Activated CD8-positive, alpha-beta memory T cell treated with anti-CD3 and anti-CD28 coated beads, Interleukin-2, amount 10 ng/mL, durations not matched to agents 7 days and 5 days (primary cell): Measurements from ENCODE around the gene GATAD1. TPM values are rescaled to one million over a fixed set of nuclear protein-coding genes. Genes with fewer than 3 reads are reported as not detected.
"Not testable (repeated sequence)": the region's sequence is repeated elsewhere in the genome, so short reads cannot be mapped to it uniquely, and the experiment has no call there.

Experiments used
- ATAC-seq: fragments of 150-1000 bp; cut with Tn5 transposase; one replicate; pipeline ENCODE4 v1.10.0; 2021; ENCODE audit warnings: moderate library complexity
- CTCF ChIA-PET: fragments of 350-600 bp; sonication (Branson Sonifier 250); formaldehyde crosslinking; loops from one replicate; lab custom pipeline; 2021; ENCODE audit warnings: antibody characterized with exemption; lab: Charles Lee
- DNase-seq: peaks from one replicate; pipeline ENCODE4 v3.0.0-alpha.2; 2020
- H3K27ac Mint-ChIP-seq: one replicate; pipeline ENCODE4 v1.8.0; 2021; ENCODE audit warnings: mild to moderate bottlenecking, mixed read lengths
- H3K27me3 Mint-ChIP-seq: one replicate; pipeline ENCODE4 v1.8.0; 2021; ENCODE audit warnings: mixed read lengths
- H3K36me3 Mint-ChIP-seq: one replicate; pipeline ENCODE4 v1.8.0; 2021; ENCODE audit warnings: mild to moderate bottlenecking, mixed read lengths
- H3K4me1 Mint-ChIP-seq: one replicate; pipeline ENCODE4 v1.8.0; 2021; ENCODE audit warnings: mixed read lengths
- H3K4me3 Mint-ChIP-seq: one replicate; pipeline ENCODE4 v1.8.0; 2021; ENCODE audit warnings: mild to moderate bottlenecking, moderate library complexity, mixed read lengths
- H3K9me3 Mint-ChIP-seq: one replicate; pipeline ENCODE4 v1.8.0; 2022; ENCODE audit warnings: low read depth, mixed read lengths
- total RNA-seq, 2 experiments: library from RNA; stranded (reverse); gene quantifications; one replicate each; pipeline ENCODE4 v1.2.3, GENCODE V29; 2021

Gene GATAD1
- total RNA-seq, 2 experiments from 2014 or later: 18.3 to 21.0 TPM

- Mint-ChIP-seq H3K4me3 (no peak overlapping the region), H3K4me1 (peaks cover 32% of the 10 kb centered on the region), H3K36me3 (no peaks in the 10 kb centered on the region), H3K9me3 (no peaks in the 10 kb centered on the region), H3K27ac (no peak overlapping the region), H3K27me3 (peaks cover 9% of the 10 kb centered on the region)
- CTCF ChIA-PET: interaction anchor here (2.6 to 11.9 kb wide), 2 partner anchors 9 to 25 kb away, joined by 13 to 109 read pairs; partner anchors contain the start of gene GATAD1
- DNase-seq (no peak), ATAC-seq (no peak)
Observed at GRCh38 chr7:92421676-92422435, 25.4 kb upstream of the GATAD1 start.

- ATAC-seq (no peak), DNase-seq (no peak)
- Mint-ChIP-seq H3K27me3 (peaks cover 12% of the 10 kb centered on the region), H3K9me3 (no peaks in the 10 kb centered on the region), H3K4me1 (peaks cover 32% of the 10 kb centered on the region), H3K4me3 (no peak overlapping the region), H3K27ac (no peak overlapping the region), H3K36me3 (no peaks in the 10 kb centered on the region)
- CTCF ChIA-PET: interaction anchor here (1.7 to 11.9 kb wide), 3 partner anchors 10 to 24 kb away, joined by 4 to 109 read pairs (median 13); partner anchors contain the start of gene GATAD1
Observed at GRCh38 chr7:92422926-92423325, 24.4 kb upstream of the GATAD1 start.

- Mint-ChIP-seq H3K4me3 (peak overlapping the region; percentile 38), H3K4me1 (peaks cover 34% of the 10 kb centered on the region), H3K9me3 (no peaks in the 10 kb centered on the region), H3K27me3 (peaks cover 12% of the 10 kb centered on the region), H3K27ac (no peak overlapping the region), H3K36me3 (no peaks in the 10 kb centered on the region)
- CTCF ChIA-PET: interaction anchor here (0.8 to 11.9 kb wide), 16 partner anchors 8 to 543 kb away, joined by 3 to 109 read pairs (median 4); partner anchors contain the start of genes ANKIB1, GATAD1, LRRD1 and MTERF1
- ATAC-seq (no peak), DNase-seq (no peak)
Observed at GRCh38 chr7:92423710-92424131, 23.6 kb upstream of the GATAD1 start.

- no peaks in the 10 kb centered on the region for H3K9me3 Mint-ChIP-seq
- H3K36me3 Mint-ChIP-seq: no peaks in the 10 kb centered on the region
- CTCF ChIA-PET: interaction anchor here (0.7 to 11.9 kb wide), 4 partner anchors 9 to 469 kb away, joined by 3 to 109 read pairs (median 4); partner anchors contain the start of gene GATAD1
- DNase-seq (no peak), ATAC-seq (no peak)
- peaks cover 12% of the 10 kb centered on the region for H3K27me3 Mint-ChIP-seq
- H3K4me1 Mint-ChIP-seq: peaks cover 40% of the 10 kb centered on the region
- no peak overlapping the region for H3K27ac Mint-ChIP-seq
- H3K4me3 Mint-ChIP-seq: peak overlapping the region; percentile 74
Observed at GRCh38 chr7:92425311-92425947, 21.9 kb upstream of the GATAD1 start.

GRCh38 chr7:92427193-92427592, 20.1 kb upstream of the GATAD1 start:
- Mint-ChIP-seq H3K27ac (no peak overlapping the region), H3K9me3 (no peaks in the 10 kb centered on the region), H3K4me1 (peaks cover 30% of the 10 kb centered on the region), H3K27me3 (peaks cover 12% of the 10 kb centered on the region), H3K4me3 (no peak overlapping the region), H3K36me3 (no peaks in the 10 kb centered on the region)
- DNase-seq (no peak), ATAC-seq (no peak)
- CTCF ChIA-PET: interaction anchor here (0.8 to 11.9 kb wide), 2 partner anchors 20 to 596 kb away, joined by 3 to 109 read pairs; partner anchors contain the start of gene GATAD1

- CTCF ChIA-PET: no interaction called here
- Mint-ChIP-seq H3K9me3 (no peaks in the 10 kb centered on the region), H3K36me3 (no peaks in the 10 kb centered on the region), H3K27me3 (no peaks in the 10 kb centered on the region), H3K4me3 (no peak overlapping the region), H3K4me1 (peaks cover 8% of the 10 kb centered on the region), H3K27ac (no peak overlapping the region)
- ATAC-seq: no peak
- DNase-seq: no peak
Observed at GRCh38 chr7:92432299-92432946, 14.9 kb upstream of the GATAD1 start.

- CTCF ChIA-PET: no interaction called here
- Mint-ChIP-seq H3K27me3 (peaks cover 2% of the 10 kb centered on the region), H3K4me1 (peaks cover 8% of the 10 kb centered on the region), H3K4me3 (no peak overlapping the region), H3K9me3 (no peaks in the 10 kb centered on the region), H3K27ac (no peak overlapping the region), H3K36me3 (no peaks in the 10 kb centered on the region)
- ATAC-seq (no peak), DNase-seq (no peak)
Observed at GRCh38 chr7:92433019-92433418, 14.3 kb upstream of the GATAD1 start.

GRCh38 chr7:92435542-92435941, 11.7 kb upstream of the GATAD1 start:
- CTCF ChIA-PET: interaction anchor here (0.8 kb wide), 1 partner anchor 11 kb away, joined by 3 read pairs; the partner anchor contains the start of gene GATAD1
- no peak for DNase-seq
- no peak for ATAC-seq
- peaks cover 5% of the 10 kb centered on the region for H3K27me3 Mint-ChIP-seq
- H3K4me3 Mint-ChIP-seq: no peak overlapping the region
- no peak overlapping the region for H3K27ac Mint-ChIP-seq
- no peaks in the 10 kb centered on the region for H3K36me3 Mint-ChIP-seq
- H3K9me3 Mint-ChIP-seq: no peaks in the 10 kb centered on the region
- H3K4me1 Mint-ChIP-seq: no peaks in the 10 kb centered on the region

- no peak for ATAC-seq
- CTCF ChIA-PET: no interaction called here
- Mint-ChIP-seq H3K27me3 (peaks cover 5% of the 10 kb centered on the region), H3K36me3 (no peaks in the 10 kb centered on the region), H3K9me3 (no peaks in the 10 kb centered on the region), H3K27ac (no peak overlapping the region), H3K4me1 (no peaks in the 10 kb centered on the region), H3K4me3 (no peak overlapping the region)
- DNase-seq: no peak
Observed at GRCh38 chr7:92436612-92437445, 10.5 kb upstream of the GATAD1 start.

- no peaks in the 10 kb centered on the region for H3K36me3 Mint-ChIP-seq
- DNase-seq (no peak), ATAC-seq (no peak)
- no peaks in the 10 kb centered on the region for H3K9me3 Mint-ChIP-seq
- H3K27me3 Mint-ChIP-seq: peaks cover 5% of the 10 kb centered on the region
- H3K4me3 Mint-ChIP-seq: no peak overlapping the region
- no peak overlapping the region for H3K27ac Mint-ChIP-seq
- no peaks in the 10 kb centered on the region for H3K4me1 Mint-ChIP-seq
- CTCF ChIA-PET: interaction anchor here (1.1 kb wide), 1 partner anchor 14 kb away, joined by 4 read pairs; no protein-coding TSS in a partner anchor
Observed at GRCh38 chr7:92437956-92438491, 9.3 kb upstream of the GATAD1 start.

- H3K4me3 Mint-ChIP-seq, DNase-seq, CTCF ChIA-PET, H3K27ac Mint-ChIP-seq, H3K36me3 Mint-ChIP-seq, H3K27me3 Mint-ChIP-seq, H3K4me1 Mint-ChIP-seq, ATAC-seq, H3K9me3 Mint-ChIP-seq: not testable (repeated sequence)
Observed at GRCh38 chr7:92442720-92443119, 4.6 kb upstream of the GATAD1 start.

- peaks cover 13% of the 10 kb centered on the region for H3K36me3 Mint-ChIP-seq
- peak overlapping the region; percentile 80 for H3K4me3 Mint-ChIP-seq
- DNase-seq (no peak), ATAC-seq (no peak)
- no peaks in the 10 kb centered on the region for H3K9me3 Mint-ChIP-seq
- peak overlapping the region; percentile 88 for H3K27ac Mint-ChIP-seq
- H3K4me1 Mint-ChIP-seq: peaks cover 11% of the 10 kb centered on the region
- CTCF ChIA-PET: interaction anchor here (0.8 to 4.8 kb wide), 31 partner anchors 8 to 785 kb away, joined by 3 to 109 read pairs (median 4); partner anchors contain the start of genes ANKIB1, KRIT1, LRRD1 and MTERF1
- no peaks in the 10 kb centered on the region for H3K27me3 Mint-ChIP-seq
Observed at GRCh38 chr7:92446869-92447344, 375 bp upstream of the GATAD1 start.
